DMS79 treated with DMSO at 0.1 percent for 48 hours (cell line): ENCODE measurements around the gene MRTO4.
"Not testable (repeated sequence)": the region's sequence is repeated elsewhere in the genome, so short reads cannot be mapped to it uniquely, and the experiment has no call there.

Experiments
- DNase-seq: peaks from one replicate; lab custom pipeline; 2025; lab: John Stamatoyannopoulos, UW

Gene MRTO4

DNA sequence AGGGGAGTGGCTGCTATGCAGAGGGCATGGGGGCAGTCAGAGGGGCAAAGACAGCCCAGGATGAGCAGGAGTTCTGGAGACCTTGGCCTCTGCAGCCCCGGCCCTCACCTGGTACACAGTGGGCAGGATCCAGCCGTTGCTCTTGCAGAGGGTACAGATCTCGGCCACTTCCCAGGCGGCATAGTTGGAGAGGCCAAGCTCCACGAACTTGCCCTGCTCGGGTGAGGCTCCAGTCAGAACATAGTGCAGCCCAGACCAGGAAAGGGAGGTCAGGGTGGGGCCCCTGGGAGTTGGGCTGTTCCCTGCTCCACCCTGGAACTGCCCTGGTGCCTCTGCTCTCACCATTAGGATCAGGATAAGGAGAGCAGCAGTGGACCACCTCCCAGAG, 18.7 kb downstream of the MRTO4 start:
- DNase-seq = not testable (repeated sequence)

DNA sequence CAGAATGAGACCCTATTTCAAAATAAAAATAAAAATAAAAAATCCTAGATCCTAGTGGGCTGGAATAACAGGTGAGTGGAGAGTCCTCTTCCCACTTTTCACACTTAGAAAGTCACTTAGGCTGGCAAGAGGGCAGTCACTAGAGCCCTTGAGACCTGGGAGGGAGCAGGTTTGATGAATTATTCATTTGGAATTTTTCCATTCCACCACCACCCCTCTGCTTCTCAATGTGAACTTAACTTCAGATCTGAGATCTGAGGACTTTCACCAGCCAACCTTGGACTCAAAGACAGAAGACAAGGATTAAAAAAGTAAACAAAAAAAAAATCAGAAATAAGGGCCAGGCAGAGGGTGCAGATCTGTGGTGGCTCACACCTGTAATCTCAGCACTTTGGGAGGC, 20.5 kb downstream of the MRTO4 start:
- DNase-seq = no peak

DNA sequence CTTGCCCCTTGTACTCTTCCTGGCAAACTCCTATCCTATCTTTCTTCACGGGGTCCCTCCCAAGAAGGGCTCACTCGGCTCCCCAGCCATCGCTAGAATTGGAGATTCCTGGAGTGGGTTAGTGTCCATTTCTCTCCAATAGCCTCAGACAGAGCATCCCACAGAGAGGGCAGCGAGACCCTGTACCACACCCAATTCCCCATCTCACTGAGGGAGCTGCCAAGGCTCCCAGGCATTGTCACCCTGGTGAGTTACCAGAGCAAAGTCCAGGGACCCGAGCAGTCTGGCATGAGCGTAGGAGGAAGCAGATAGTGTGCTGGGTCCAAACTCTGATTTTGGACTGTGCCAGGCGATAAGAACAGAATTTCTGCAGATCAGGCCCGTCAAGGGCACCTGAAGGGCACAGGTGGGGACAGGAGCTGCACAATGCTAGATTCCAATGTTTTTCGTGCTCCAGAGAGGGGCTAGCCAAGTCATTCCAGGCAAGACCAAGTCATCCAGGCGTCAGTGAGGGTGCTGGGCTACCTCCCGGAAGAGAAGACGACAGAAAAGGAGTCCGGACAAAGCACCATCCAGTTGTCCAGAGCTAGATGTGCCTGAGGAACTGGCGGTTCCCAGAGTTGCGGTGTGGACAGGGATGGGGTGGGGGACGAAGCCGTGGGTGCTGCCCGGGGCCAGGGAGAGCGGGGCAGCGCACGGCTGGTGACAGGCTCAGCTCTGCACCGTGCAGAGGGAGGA, 21.7 kb downstream of the MRTO4 start:
- DNase-seq = no peak

DNA sequence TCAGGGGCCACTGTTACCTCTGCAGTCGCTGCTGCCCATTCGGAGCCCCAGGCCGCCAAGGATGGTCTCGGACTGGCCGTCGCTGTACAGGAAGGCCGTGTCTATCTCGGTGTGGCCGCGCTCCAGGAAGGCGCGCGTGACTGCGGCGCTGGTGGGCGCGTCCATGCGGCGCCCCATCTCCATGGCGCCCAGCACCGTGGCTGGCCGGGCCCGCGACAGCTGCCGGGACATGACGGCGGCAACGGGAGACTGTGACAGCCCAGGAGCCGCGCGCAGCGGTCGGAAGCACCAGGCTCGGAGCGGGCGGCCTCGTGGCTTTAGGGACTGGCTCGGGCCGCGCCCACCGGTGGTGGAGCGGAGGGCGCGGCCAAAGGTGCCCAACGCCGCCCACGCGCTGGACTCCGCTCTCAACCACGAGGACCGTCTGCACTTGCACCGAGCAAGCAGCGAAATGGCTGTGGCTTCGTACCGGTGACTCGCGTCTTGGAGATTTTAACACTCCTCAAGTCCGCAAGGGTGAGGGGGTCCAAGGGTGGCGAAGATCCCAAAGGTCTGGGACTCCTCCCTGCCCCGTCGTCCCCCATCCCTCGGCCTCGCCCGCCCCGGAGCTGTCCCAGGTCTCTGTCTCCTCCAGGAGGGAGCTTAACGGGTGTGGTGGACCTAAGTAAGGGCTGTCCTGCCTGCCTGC, 22.4 kb downstream of the MRTO4 start:
- not testable (repeated sequence) for DNase-seq

DNA sequence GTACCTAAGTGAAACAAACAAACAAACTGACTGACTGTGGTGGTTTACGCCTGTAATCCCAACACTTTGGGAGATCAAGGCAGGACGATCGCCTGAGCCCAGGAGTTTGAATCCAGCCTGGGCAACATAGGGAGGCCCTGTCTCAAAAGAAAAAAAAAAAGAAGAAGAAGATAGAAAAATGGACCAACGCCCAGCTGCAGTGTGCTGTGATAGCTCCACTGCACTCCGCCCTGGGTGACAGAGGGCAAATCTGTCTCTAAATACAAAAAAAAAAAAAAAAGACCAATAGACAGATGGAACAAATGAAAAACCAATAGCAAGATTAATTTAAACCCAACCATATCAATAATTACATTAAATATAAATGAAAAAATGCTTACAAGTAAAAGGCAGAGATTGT, 23.0 kb downstream of the MRTO4 start:
- DNase-seq = no peak

DNA sequence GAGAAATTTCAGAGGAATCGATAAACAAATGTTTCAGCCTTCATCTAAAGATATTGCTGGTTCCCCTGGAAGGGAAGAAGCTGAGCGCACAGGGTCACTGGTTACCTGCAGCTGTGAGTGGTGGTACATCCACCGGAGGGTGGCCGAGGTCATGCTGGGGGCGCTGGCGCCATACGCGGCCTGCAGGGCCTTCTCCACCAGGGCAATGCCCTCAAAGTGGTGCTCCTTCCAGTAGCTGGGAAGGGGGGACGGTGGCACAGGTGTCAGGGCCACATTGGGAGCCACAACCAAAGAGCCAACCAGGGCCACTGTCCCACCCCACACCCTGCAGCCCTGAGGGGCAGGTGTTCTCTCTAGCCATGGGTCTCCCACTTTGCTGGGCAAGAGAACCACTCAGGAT, 32.3 kb downstream of the MRTO4 start:
- no peak for DNase-seq

DNA sequence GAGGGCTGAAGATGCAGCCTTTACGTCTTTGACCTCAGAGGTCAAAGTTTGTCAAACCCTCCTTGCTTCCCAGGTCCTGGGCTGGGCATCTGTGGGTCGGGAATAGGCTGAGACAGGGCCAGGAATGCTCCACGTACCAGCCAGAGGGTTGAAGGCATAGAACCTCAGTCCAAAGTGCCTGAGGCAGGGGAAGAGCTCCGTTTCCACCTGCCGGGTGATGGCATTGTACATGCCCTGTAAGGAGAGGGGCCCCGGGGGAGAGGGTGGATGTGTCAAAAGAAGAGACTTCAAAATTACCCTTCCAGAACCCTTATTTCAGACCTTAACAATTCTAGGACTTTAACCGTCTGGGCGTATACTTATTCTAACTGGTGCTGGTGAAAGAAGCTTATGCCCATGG, 33.3 kb downstream of the MRTO4 start:
- no peak for DNase-seq

DNA sequence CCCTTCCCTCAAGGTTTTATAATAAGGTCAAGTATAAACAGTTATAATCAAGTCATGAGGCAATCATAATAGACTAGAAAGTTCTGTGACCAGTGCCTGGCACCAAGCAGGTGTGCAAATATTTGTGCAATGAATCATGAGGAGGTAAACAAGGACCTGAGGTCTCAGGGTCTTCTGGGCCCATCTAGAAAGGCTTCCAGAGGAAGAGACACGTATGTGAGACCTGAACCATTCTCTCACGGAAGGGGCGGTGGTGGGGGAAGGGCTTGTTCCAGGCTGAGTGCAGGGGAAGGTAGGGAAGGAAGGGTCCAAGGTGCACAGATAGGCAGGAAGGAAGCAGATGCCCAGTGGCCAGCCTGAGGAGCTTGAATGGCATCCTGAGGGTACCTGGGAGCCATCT, 33.8 kb downstream of the MRTO4 start:
- not testable (repeated sequence) for DNase-seq

DNA sequence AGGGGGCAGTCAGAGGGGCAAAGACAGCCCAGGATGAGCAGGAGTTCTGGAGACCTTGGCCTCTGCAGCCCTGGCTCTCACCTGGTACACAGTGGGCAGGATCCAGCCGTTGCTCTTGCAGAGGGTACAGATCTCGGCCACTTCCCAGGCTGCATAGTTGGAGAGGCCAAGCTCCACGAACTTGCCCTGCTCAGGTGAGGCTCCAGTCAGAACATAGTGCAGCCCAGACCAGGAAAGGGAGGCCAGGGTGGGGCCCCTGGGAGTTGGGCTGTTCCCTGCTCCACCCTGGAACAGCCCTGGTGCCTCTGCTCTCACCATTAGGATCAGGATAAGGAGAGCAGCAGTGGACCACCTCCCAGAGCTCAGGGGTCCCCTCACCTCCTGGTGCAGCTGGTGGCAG, 34.2 kb downstream of the MRTO4 start:
- not testable (repeated sequence) for DNase-seq

DNA sequence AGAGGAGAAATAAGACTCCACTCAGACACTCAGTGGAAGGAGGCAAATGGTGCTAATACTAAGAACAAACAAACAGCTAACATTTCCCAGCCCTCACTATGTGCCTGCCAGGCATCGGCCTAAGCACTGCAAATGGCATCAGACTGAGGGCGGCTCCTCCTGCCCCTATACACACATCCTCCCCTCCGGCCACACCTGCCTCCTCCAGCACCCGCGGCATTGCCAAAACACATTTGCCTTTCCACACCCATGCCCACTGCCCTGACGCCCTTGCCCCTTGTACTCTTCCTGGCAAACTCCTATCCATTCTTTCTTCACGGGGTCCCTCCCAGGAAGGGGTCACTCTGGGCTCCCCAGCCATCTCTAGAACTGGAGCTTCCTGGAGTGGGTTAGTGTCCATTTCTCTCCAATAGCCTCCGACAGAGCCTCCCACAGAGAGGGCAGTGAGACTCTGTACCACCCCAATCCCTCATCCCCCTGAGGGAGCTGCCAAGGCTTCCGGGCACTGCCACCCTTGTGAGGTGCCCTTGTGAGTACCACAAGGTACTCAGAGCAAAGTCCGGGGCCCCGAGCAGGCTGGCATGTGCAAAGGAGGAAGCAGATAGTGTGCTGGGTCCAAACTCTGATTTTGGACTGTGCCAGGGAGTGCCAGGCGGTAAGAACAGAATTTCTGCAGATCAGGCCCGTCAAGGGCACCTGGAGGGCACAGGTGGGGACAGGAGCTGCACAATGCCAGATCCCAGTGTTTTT, 36.0 kb downstream of the MRTO4 start:
- DNase-seq = no peak

DNA sequence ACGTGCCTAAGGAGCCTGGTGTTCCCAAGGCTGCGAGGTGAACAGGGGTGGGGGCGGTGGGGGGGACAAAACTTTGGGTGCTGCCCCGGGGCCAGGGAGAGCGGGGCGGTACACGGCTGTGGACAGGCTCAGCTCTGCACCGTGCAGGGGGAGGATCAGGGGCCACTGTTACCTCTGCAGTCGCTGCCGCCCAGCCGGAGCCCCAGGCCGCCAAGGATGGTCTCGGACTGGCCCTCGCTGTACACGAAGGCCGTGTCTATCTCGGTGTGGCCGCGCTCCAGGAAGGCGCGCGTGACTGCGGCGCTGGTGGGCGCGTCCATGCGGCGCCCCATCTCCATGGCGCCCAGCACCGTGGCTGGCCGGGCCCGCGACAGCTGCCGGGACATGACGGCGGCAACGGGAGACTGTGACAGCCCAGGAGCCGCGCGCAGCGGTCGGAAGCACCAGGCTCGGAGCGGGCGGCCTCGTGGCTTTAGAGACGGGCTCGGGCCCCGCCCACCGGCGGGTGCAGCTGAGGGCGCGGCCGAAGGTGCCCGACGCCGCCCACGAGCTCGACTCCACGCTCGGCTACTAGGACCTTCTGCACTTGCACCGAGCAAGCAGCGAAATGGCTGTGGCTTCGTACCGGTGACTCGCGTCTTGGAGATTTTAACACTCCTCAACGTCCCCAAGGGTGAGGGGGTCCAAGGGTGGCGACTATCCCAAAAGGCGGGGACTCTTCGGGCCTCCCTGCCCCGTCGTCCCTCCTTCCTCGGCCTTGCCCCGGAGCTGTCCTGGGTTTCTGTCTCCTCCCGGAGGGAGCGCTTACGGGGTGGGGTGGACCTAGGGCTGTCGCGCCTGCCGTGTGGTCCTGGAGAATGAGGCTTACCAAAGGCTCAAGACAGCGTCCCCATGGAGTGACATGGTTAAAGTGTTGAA, 37.0 kb downstream of the MRTO4 start, which contains the start of gene AKR7A3:
TSS of gene AKR7A3 (minus strand) at position 447 of the 918 bp plus-strand sequence. CDS start at position 386, 61 bp downstream.
- DNase-seq = not testable (repeated sequence)

DNA sequence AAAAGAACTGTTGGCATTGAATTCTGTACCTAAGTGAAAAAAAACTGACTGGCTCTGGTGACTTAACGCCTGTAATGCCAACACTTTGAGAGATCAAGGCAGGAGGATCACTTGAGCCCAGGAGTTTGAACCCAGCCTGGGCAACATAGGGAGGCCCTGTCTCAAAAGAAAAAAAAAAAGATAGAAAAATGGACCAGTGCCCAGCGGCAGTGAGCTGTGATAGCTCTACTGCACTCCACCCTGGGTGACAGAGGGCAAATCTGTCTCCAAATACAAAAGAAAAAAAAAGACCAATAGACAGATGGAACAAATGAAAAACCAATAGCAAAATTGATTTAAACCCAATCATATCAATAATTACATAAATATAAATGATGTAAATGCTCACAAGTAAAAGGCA, 37.6 kb downstream of the MRTO4 start:
- DNase-seq = no peak

DNA sequence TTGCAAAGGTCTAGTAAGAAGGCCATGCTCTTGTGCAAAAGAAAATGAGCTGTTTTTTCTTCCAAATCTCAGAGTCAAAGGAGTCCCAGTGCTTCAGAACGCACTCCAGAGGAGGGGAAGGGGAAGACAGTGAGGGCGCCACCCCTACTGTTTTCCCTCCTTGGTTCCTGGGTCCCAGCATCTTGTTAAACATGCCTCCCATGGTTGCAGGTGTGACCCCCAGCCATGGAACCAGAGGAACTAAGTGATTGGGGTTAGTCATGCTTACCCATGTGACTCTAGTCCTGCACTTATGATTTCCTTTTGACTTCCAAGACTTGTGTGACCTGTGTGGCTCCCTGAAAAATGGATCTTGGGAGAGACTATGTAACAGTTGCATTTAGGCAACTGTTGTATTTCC, 43.0 kb downstream of the MRTO4 start:
- no peak for DNase-seq

DNA sequence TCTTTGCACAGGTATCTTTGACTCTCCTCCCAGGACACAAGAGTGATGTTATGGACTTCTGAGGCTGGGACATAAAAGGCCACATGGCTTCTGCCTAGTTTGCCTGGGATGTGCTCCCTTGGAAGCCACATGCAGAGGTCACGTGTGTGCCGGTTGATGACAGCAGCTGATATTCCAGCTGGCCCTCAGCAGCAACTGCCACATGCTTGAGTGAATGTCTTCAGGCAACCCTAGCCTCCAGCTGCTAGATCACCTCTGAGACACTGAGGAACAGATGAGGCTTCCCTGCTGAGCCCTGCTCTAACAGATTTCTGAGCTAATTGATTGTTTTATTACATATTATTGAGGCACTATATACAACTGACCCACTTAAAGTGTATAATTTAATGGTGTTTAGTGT, 48.6 kb downstream of the MRTO4 start:
- no peak for DNase-seq

DNA sequence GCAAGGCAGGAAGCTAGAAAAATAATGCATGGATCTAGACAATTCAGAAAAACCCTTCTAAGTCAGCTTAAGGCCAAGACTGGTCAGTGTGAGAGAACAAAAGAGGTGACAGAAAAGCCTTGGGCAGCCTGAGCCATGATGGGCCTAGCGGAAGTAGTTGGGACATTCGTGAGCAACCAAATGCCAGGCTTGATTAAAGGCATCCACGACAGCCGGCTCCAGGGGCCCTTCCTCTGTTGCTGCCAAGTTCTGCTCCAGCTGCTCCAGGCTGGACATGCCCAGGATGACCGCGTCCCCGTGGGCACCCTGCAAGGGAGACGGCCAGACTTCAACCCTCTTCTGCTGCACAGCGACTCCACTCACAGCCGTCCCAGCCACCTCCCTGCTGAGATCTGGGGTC, 52.5 kb downstream of the MRTO4 start:
- not testable (repeated sequence) for DNase-seq

DNA sequence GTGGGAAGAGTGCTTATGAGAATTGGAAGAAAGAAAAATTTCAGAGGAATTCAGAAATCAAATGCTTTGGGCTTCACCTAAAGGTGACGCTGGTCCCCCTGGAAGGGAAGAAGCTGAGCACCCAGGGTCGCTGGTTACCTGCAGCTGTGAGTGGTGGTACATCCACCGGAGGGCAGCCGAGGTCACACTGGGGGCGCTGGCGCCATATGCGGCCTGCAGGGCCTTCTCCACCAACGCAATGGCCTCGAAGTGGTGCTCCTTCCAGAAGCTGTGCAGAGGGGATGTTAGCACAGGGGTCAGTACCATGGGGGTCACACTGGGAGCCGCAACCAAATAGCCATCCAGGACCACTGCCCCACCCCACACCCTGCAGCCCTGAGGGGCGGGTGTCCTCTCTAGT, 54.3 kb downstream of the MRTO4 start:
- no peak for DNase-seq

DNA sequence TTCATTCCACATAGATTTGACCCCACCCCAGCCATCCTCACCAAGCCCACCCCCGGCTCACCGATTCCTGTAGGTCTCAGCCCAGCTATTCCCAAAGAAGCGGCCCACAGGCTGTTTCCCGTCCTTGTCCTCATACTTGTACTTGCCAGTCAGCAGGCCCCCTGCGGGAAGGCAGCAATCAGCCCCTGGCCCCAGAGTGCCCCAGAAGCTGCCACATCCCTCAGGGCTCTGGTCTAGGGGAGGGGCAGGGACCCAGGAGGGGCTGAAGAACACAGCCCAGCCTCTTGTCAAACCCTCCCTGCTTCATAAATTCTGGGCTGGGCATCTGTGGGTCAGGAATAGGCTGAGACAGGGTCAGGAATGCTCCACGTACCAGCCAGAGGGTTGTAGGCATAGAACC, 55.3 kb downstream of the MRTO4 start:
- DNase-seq = no peak

DNA sequence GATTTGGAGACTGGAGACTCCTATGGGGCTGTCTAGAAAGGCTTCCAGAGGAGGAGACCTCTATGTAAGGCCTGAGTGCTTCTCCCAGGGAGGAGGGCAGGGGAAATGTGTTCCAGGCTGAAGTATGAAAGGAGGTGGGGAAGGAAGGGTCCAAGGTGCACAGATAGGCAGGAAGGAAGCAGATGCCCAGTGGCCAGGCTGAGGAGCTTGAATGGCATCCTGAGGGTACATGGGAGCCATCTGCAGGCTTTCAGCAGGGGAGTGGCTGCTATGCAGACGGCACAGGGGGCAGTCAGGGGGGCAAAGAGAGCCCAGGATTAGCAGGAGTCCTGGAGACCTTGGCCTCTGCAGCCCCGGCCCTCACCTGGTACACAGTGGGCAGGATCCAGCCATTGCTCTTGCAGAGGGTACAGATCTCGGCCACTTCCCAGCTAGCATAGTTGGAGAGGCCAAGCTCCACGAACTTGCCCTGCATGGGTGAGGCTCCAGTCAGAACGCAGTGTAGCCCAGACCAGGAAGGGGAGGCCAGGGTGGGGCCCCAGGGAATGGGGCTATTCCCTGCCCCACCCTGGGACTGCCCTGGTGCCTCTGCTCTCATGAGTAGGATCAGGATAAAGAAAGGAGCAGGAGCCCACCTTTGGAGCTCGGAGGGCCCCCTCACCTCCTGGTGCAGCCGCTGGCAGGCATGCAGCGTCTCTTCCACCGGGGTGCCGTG, 56.3 kb downstream of the MRTO4 start:
- DNase-seq = no peak

DNA sequence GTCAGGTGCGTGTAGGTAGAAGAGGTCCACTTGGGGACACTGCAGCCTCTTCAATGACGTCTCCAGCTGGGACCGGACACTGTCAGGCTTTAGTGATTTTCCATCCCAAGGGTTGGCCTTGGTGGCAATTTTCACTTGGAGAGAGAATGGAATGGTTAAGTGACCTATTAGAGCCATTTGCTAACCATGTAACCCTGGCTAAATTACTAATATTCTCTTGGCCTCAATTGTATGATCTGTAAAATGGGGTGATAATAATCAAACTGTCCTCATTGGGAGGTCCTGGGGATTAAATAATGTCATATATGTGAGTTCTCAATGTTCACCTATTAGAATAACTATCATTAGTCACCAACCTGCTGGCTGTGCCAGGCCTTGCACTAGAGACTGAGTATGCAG, 56.9 kb downstream of the MRTO4 start:
- no peak for DNase-seq

DNA sequence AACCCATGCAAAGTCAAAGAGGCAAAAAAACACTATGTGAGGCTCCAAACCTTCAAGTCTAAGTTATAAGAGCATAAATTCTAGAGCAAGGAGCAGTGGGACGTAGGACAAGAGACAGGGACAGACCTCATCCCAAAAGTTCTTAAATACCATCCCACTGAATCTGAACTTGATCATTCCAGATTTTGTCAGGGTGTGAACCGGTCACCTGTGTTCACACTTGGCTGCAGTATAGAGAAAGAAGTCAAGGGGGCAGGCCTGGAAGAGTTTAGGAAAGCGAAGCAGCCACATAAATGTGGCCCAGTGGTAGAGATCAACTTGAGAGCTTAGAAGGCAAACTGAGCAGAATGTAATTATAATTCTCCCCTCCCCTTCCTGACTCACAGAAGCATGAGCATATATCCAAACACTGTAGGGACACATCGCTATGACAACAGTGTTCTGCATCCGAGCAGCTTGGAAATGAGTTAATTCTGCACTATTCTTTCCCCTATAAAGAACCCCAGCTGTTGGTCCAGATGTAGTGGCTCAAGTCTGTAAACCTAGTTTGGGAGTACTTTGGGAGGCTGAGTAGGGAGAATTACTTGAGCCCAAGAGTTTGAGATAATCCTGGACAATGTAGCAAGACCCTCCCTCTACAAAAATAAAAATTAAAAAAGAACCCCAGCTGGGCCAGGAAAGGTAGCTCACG, 57.7 kb downstream of the MRTO4 start:
- DNase-seq = no peak
